HEK293T (cell line): ENCODE measurements around the gene KLF15.

Source experiments
- CTCF ChIA-PET: fragments of 350-600 bp; formaldehyde crosslinking; extraction: SDS; loops from one replicate; lab custom pipeline; 2021; ENCODE audit warnings: antibody characterized with exemption, inconsistent platforms; lab: Yijun Ruan, JAX
- POLR2A ChIA-PET: fragments of 350-600 bp; formaldehyde crosslinking; extraction: SDS; loops from one replicate; lab custom pipeline; 2020; ENCODE audit warnings: antibody characterized with exemption, inconsistent platforms; lab: Yijun Ruan, JAX
- DNase-seq: peaks from one replicate; pipeline ENCODE4 v3.0.0; 2012; ENCODE audit warnings: mixed read lengths; ENCODE audit errors: extremely low spot score
- ARNT ChIP-seq: fragments of 450-650 bp; IDR thresholded peaks from 2 replicates; pipeline ENCODE4 v1.6.1; 2017; ENCODE audit warnings: mild to moderate bottlenecking
- BHLHE40 ChIP-seq: fragments of 450-650 bp; IDR thresholded peaks from 2 replicates; pipeline ENCODE4 v1.6.1; 2016; ENCODE audit warnings: mild to moderate bottlenecking, moderate library complexity, borderline replicate concordance
- CTBP1 ChIP-seq: fragments of 450-650 bp; IDR thresholded peaks from 2 replicates; pipeline ENCODE4 v1.6.1; 2016; ENCODE audit warnings: borderline replicate concordance
- ELF4 ChIP-seq: fragments of 450-650 bp; IDR thresholded peaks from 2 replicates; pipeline ENCODE4 v1.6.1; 2017; ENCODE audit warnings: antibody characterized with exemption
- FOXA1 ChIP-seq: fragments of 450-650 bp; IDR thresholded peaks from 2 replicates; pipeline ENCODE4 v1.6.1; 2016; ENCODE audit warnings: mild to moderate bottlenecking
- FOXK2 ChIP-seq: fragments of 450-650 bp; IDR thresholded peaks from 2 replicates; pipeline ENCODE4 v1.6.1; 2016; ENCODE audit warnings: mild to moderate bottlenecking
- FOXM1 ChIP-seq: fragments of 450-650 bp; IDR thresholded peaks from 2 replicates; pipeline ENCODE4 v1.6.1; 2017; ENCODE audit warnings: mild to moderate bottlenecking, borderline replicate concordance
- HDGF ChIP-seq: fragments of 450-650 bp; IDR thresholded peaks from 2 replicates; pipeline ENCODE4 v1.6.1; 2017; ENCODE audit warnings: antibody characterized with exemption, borderline replicate concordance
- L3MBTL2 ChIP-seq: fragments of 450-650 bp; conservative IDR thresholded peaks from 2 replicates; pipeline ENCODE4 v1.6.1; 2016; ENCODE audit warnings: mild to moderate bottlenecking
- LEF1 ChIP-seq: fragments of 450-650 bp; IDR thresholded peaks from 2 replicates; pipeline ENCODE4 v1.6.1; 2017; ENCODE audit warnings: mild to moderate bottlenecking, borderline replicate concordance
- NFRKB ChIP-seq: fragments of 450-650 bp; IDR thresholded peaks from 2 replicates; pipeline ENCODE4 v1.6.1; 2016; ENCODE audit warnings: mild to moderate bottlenecking, moderate library complexity
- PKNOX1 ChIP-seq: fragments of 450-650 bp; IDR thresholded peaks from 2 replicates; pipeline ENCODE4 v1.6.1; 2016
- SP1 ChIP-seq: fragments of 450-650 bp; IDR thresholded peaks from 2 replicates; pipeline ENCODE4 v1.6.1; 2017
- SUZ12 ChIP-seq: fragments of 450-650 bp; IDR thresholded peaks from 2 replicates; pipeline ENCODE4 v1.6.1; 2016; ENCODE audit warnings: mild to moderate bottlenecking
- TARDBP ChIP-seq: fragments of 450-650 bp; IDR thresholded peaks from 2 replicates; pipeline ENCODE4 v1.6.1; 2016
- ZNF384 ChIP-seq: fragments of 450-650 bp; IDR thresholded peaks from 2 replicates; pipeline ENCODE4 v1.6.1; 2016

KLF15 gene

GRCh38 chr3:126309165-126309564 is 48.0 kb downstream of the KLF15 start:
- ChIA-PET CTCF (no interaction called here), POLR2A (no interaction called here)
- DNase-seq = no peak
- no peak for TF ChIP-seq NFRKB
- TF ChIP-seq TARDBP = no peak
- TF ChIP-seq FOXM1 = no peak
- no peak for TF ChIP-seq ELF4
- TF ChIP-seq PKNOX1 = no peak
- TF ChIP-seq LEF1 = no peak
- no peak for TF ChIP-seq FOXA1
- no peak for TF ChIP-seq CTBP1
- no peak for TF ChIP-seq HDGF
- no peak for TF ChIP-seq SP1
- TF ChIP-seq FOXK2 = no peak
- no peak for TF ChIP-seq BHLHE40
- TF ChIP-seq SUZ12 = no peak
- no peak for TF ChIP-seq ZNF384
- no peak for TF ChIP-seq ARNT
- no peak for TF ChIP-seq L3MBTL2

GRCh38 chr3:126308394-126309125 is 48.6 kb downstream of the KLF15 start:
- CTCF ChIA-PET = no interaction called here
- POLR2A ChIA-PET = no interaction called here
- DNase-seq = no peak
- TF ChIP-seq SP1 (no peak), PKNOX1 (no peak), NFRKB (no peak), FOXM1 (no peak), SUZ12 (no peak), HDGF (no peak), ELF4 (no peak), FOXK2 (no peak), L3MBTL2 (no peak), FOXA1 (no peak), ARNT (no peak), ZNF384 (no peak)

- no peak for DNase-seq
- ChIA-PET POLR2A (no interaction called here), CTCF (no interaction called here)
- no peak for TF ChIP-seq ELF4
- TF ChIP-seq HDGF = no peak
- TF ChIP-seq TARDBP = no peak
- TF ChIP-seq ZNF384 = no peak
- TF ChIP-seq FOXM1 = no peak
- TF ChIP-seq L3MBTL2 = no peak
- TF ChIP-seq CTBP1 = no peak
Measured at GRCh38 chr3:126307591-126308393, 49.4 kb downstream of the KLF15 start.

GRCh38 chr3:126306888-126307482 is 50.2 kb downstream of the KLF15 start:
- POLR2A ChIA-PET = no interaction called here
- CTCF ChIA-PET = no interaction called here
- DNase-seq = no peak
- no peak for TF ChIP-seq HDGF
- TF ChIP-seq SP1 = no peak
- TF ChIP-seq ZNF384 = no peak
- TF ChIP-seq ARNT = no peak

- TF ChIP-seq PKNOX1 (no peak), ELF4 (no peak), FOXA1 (no peak), FOXM1 (no peak), SP1 (no peak), FOXK2 (no peak), LEF1 (no peak), ZNF384 (no peak), L3MBTL2 (no peak), HDGF (no peak), CTBP1 (no peak), ARNT (no peak), SUZ12 (no peak), NFRKB (no peak), TARDBP (no peak), BHLHE40 (no peak)
- DNase-seq = no peak
- CTCF ChIA-PET = no interaction called here
- POLR2A ChIA-PET = no interaction called here
Measured at GRCh38 chr3:126306397-126306796, 50.8 kb downstream of the KLF15 start.
